COLO668 (cell line): ENCODE measurements around the gene TKT.
"Not testable (repeated sequence)": the region's sequence is repeated elsewhere in the genome, so short reads cannot be mapped to it uniquely, and the experiment has no call there.

Experiments
- DNase-seq: peaks from one replicate; lab custom pipeline; 2025; ENCODE audit not compliant: unreplicated experiment; lab: John Stamatoyannopoulos, UW

The TKT gene, protein sequence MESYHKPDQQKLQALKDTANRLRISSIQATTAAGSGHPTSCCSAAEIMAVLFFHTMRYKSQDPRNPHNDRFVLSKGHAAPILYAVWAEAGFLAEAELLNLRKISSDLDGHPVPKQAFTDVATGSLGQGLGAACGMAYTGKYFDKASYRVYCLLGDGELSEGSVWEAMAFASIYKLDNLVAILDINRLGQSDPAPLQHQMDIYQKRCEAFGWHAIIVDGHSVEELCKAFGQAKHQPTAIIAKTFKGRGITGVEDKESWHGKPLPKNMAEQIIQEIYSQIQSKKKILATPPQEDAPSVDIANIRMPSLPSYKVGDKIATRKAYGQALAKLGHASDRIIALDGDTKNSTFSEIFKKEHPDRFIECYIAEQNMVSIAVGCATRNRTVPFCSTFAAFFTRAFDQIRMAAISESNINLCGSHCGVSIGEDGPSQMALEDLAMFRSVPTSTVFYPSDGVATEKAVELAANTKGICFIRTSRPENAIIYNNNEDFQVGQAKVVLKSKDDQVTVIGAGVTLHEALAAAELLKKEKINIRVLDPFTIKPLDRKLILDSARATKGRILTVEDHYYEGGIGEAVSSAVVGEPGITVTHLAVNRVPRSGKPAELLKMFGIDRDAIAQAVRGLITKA

DNA sequence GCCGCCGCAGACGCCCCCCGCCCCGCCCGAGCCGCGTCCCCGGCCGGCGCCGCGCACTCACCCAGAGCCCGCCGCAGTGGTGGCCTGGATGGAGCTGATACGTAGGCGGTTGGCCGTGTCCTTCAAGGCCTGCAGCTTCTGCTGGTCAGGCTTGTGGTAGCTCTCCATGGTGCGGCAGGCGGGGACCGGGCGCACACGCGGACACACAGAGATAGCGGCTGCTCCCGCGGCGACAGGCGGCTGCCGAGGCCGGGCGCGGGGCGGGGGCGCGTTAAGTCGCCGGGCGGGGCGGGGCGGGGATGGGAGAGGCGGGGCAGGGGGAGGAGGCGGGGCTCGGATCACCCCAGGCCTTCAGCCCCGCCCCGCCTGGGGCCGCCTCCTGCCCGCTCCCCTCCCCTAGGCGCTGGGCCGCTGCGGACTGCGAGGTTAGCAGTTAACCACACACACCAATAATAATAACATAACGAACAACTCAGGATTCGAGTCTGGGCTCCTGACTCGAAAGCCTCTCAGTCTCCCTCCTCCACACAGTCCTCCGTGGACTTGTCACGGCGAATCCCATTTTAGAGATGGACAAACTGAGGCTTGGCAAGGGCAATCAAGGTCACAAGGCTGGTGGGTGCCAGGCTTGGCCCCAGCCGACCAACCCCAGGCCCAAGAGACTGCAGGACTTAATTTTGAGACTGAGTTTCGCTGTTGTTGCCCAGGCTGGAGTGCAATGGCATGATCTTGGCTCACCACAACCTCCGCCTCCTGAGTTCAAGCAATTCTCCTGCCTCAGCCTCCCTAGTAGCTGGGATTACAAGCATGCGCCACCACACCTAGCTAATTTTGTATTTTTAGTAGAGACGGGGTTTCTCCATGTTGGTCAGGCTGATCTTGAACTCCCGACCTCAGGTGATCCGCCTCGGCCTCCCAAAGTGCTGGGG is at the start of gene TKT:
Gene TKT (minus strand): TSS at position 248 of the 929 bp plus-strand sequence. CDS start 80 bp downstream, at position 168.
- peak; percentile 90 for DNase-seq

DNA sequence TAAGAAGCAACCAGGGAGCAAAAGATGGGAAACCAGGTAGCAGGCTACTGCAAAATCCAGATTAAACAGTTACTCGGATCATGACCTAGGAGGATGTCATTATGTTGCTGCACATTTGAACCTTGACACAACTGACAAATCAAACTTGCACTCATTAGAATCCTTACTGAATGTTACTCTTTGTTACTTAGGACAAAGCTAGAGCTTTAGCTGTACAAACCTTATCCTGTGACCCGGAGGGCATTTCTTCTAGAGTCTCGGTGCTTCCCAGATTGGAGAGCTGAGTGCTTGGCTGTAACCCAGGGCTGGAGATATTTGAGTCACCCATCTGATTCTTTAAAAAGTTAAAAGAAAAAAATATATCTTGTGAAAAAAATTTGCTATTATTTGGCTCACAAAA is 48.1 kb upstream of the TKT start:
- no peak for DNase-seq

DNA sequence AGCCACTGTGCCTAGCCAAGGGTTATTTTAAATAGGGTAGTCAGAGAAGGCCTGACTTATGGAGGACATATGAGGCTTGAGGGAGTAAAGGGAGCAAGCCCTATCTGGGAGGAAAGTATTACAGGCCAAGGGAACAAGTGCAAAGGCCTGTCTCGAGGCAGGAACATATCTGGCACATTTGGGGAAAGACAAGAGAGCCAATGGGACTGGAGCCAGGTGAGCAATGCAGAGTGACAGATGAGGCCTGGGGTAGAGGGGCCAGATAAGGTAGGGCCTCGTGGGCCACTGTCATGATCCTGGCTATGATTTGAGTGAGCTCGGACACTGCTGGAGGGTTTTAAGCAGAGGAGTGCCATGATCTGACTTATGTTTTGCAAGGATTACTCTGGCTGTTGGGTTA is 47.7 kb upstream of the TKT start:
- no peak for DNase-seq

DNA sequence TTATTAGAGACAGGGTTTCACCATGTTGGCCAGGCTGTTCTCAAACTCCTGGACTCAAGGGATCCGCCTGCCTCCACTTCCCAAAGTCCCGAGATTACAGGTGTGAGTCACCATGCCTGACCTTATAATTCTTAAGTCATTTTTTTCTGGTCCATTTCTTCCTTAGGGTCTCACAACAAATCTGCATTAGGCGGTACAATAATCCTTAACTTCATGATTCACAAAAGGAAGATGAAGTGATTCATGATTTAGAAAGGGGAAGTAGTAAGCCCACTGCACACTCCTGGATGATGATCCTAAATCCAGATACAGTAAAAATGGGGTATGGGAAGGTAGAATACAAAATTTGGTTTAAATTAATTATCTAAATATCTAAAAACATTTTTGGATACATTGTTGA is 45.0 kb upstream of the TKT start:
- no peak for DNase-seq

DNA sequence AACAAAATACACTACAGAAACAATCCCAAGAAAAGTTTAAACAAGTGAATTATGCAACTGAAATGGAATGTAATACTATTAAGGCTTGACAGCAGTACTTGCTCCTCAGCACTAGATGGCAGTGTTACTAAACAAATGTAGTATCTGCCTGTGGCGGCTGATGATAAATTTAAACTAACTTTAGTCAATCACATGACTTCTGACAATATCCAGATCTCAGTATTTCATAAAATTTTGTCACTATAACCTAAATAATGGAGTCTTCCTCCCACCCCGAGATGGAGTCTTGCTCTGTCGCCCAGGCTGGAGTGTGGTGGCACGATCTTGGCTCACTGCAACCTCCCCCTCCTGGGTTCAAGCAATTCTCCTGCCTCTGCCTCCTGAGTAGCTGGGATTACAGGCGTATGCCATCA is 43.8 kb upstream of the TKT start:
- DNase-seq: not testable (repeated sequence)

DNA sequence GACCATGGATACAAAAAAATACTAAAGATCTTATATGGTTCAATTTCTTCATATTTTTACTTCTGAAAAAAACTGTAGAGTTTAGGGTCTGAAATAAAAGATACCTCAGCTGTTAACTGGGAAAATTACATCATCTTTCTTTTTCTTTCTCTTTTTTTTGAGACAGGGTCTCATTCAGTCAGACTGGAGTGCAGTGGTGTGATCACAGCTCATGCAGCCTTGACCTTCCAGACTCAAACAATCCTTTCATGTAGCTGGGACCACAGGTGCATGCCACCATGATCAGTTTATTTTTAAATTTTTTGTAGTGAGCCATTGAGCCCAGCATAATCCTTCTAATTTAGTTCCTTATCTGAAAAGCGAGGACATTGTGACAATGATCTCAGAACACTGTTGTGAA is 39.6 kb upstream of the TKT start:
- no peak for DNase-seq

DNA sequence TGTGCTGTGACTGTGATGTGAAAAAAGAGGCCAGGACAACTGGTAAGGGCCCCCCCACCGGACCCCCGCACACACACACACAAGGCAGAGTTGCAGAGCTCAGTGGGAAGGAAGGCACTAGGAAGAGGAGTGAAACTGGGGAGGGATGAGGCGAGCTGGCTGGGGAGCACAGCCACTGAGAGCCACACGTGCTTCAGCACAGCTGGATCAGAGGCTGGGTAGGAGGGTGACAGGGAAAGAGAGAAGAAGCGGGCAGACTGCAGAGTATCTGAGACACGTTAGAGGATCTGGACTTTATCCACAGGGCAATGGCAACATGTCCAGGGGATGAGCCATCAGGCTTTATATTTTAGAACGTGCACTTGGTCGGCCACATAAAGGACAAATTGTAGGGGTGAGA is 38.0 kb upstream of the TKT start:
- DNase-seq: no peak

DNA sequence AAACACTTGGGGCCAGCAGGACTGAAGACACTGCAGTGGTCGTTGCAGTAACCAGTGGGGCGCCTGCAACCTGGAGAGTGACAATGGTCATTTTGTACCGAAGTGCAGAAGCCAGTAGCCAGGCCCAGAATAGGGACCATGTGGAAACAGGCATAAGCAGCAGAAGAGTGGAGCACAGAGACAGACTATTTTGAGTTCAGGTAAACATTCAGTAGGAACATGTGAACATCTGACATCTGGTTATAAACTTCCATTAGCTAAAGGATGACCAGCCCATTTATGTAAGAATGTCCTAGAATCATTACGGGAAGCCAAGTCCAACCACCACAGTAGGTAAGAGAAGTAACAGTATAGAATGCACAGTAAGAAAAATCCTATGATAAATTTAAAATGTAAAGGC is 32.4 kb upstream of the TKT start:
- DNase-seq: no peak

DNA sequence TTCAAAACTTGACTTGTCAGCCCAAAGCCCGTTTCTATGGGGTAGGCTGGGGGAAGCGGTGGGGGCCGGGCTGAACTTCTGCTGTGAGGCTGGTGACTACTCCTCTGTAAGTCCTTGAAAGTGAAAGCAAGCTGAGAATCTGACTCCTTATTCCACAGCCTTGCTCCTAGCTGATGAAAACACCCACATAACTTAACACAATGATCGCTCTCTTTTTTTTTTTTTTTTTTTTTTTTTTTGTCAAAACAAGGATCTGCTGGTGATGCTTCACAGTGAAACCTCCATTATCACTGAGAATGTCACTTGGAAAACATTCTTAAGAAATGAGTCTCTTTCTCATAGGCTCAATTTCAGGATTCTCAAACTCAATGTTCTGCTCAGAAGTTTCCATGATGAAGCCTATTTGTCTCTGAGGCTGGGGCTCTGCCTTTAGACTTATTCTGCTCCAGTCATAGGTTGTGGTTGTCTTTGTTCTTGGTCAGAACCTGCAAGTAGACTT is 31.4 kb upstream of the TKT start:
- DNase-seq: no peak

DNA sequence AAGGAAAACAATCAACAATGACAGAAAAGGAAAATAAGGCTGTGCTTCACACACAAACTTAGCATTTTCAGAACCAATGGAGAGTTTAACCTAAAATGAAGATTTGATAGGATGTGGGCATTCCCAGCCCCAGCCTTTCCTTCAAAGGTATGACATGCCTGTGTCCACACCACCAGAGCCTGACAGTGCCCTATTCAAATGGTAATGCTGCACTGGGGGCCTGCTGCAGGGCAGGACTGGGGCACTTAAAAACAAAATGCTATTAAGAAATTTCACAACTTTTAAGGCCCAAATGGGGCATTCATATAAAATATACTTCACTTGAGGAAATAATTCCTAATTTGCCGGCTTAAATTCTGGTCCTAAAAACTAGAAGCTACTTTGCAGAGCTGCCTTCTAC is 30.9 kb upstream of the TKT start:
- no peak for DNase-seq

DNA sequence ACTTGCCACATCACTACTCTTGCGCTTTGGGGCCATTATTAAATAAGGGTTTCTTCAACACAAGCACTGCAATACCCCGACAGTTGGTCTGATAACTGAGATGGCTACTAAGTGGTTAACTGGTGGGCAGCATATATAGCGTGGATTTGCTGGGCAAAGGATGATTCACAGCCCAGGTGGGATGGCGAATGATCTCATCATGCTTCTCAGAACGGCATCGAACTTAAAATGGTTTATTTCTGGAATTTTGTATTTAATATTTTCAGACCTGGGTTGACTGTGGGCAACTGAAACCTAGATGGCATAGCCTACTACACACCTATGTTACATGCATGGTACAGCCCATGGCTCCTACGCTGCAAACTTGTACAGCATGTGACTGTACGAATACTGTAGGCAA is 26.8 kb upstream of the TKT start:
- DNase-seq: no peak

DNA sequence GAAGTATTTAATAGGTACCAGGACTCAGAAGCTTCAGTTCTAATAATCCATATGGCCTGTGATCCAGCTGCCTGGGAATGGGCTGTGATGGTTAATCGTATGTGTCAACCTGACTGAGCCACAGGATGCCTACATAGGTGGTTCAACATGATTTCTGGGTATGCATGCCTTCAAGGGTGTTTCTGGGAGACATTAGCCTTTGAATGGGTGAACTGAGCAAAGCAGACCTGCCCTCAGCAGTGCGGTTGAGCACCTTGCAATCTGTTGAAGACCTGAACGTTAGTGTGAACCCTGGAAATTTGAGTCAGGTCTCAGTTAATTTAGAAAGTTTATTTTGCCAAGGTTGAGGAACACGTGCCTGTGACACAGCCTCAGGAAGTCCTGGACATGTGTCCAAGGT is 22.8 kb upstream of the TKT start:
- no peak for DNase-seq

DNA sequence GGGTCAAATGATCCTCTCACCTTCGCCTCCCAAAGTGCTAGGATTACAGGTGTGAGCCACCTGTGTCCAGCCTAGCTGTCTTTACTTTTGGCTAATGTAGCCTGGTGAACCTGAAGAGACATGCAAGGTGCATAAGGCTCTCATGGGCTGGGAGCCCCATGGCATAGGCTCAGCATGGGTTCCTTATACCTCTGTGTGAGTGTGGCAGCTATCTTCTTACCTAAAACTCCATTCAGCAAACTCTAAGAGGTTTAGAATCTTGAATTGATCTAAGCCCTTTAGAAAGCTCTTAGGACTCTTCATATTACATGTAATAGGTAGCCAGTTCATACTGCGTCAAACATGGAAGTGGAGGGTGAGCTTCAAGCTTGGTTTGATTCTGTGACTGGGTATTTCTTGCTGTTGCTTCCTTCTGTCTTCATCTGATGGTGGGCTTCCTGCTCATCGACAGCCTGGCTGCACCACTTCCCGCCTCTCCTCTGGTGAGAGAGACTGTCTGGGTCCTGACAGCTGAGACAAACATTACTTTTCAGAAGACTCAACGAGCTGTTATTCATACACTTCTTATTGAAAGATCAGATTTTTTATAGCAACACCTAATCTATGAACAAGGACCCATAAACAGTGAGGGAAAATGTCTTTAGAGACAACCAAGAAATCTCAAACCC is 19.2 kb upstream of the TKT start:
- DNase-seq: no peak

DNA sequence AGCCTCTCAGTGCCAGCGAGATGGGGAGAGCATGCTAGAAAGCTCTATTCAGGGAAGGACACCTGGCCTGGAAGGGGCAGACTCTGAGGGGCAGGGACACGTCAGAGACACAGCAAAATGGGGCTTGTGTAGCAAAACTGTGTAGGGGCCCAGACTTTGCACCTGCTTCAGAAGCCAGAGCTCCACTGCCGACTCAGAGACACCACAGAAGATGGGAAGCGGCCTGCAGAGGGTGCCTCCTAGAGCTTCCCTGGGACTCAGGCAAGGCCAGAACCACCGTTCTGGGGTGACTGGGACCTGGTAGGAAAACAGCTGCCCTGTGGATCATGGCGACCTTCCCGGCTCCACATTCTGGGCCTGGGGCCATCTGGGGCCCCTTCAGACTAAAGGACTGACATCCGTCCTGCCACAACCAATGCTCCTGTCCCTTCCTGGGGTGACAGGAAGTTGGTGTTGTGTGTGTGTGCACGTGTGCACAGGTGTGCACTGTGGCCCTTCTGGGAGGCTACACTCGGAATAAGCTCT is 17.4 kb upstream of the TKT start:
- no peak for DNase-seq

DNA sequence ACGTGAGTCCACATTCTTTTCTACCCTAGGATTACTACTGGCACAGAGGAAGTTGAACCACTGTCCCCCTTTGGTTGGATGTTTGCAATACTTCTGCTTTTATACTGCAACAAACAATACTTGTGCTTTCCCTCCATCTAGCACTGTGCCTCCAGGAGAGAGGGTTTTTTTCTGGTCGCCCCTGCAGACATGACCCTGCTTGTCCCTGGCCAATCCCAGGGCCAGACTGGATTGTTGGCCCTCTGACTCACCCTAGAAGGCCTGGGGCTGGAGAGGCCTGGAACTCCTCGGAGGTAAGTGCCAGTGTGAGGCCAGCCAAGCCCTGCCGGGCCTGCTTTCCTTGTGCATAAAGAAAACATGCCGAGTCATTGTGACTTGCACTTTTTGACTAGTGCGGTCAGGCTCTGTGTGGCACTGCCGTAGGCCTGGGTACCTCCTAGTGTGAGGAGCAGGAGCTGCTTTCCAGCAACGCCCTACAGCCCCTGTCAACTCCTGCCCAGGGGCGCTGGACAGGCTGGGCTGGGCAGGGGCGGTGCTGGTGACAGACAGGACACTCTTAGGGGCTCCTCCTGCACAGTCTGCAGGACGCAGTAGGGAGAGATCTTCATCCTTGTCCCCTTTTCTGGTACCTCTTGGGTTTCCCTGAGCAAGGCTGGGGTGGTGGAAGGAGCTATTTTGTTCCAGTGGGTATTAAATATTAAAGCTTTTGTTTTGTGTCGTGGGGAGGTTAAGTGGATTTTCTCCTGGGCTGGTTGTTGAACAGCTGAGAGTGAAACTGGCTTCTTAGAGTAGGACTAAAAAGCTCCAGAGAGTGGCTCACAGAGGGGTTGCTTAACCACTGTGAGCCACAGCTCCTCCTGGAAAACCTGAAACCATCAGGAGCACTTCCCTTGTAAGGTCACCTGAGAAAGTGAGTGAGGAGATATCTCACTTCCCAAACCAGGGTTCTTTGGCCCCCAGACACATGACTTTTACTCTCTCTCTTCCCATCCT is 14.4 kb upstream of the TKT start:
- peak; percentile 80 for DNase-seq

DNA sequence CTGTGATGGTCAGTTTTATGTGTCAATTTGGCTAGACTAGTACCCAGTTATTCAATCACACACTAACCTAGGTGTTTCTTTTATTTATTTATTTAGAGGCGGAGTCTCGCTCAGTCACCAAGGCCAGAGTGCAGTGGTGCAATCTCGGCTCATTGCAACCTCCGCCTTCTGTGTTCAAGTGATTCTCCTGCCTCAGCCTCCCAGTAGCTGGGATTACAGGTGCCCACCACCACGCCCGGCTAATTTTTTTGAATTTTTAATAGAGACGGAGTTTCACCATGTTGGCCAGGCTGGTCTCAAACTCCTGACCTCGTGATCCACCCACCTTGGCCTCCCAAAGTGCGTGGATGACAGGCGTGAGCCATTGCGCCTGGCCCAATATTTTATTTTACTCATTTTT is 13.4 kb upstream of the TKT start:
- DNase-seq: not testable (repeated sequence)

DNA sequence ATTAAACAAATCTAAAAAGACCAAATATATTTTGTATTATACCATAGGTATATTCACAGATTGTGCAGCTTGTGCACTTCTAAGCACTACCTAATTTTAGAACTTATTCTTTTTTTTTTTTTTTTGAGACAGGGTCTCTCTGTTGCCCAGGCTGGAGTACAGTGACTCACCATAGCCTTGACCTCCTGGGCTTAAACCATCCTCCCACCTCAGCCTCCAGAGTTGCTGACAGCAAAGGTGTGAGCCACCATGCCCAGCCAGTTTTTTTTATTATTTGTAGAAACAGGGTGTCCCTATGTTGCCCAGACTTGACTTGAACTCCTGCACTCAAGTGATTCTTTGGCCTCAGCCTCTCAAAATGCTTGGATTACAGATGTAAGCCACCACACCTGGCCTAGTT is 11.9 kb upstream of the TKT start:
- DNase-seq: no peak

DNA sequence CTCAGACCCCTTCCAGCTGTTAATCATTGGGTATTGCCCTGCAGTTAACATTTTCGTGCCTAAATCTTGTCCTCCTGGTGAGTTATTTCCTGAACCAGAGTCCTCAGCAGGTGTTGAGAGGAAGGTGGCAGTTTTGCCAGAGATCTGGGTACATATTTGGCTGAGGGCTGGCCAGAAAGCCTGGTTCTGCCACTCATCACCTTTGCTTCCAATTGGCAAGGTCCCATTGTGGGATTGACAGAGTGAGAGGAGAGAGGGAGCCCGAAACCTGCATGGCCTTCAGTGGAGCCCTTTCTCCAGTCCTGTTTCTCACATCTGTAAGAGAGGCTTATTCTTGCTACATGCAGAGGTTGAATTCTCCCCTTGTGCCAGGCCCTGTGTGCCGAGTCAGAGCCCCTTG is 8.9 kb upstream of the TKT start:
- DNase-seq: no peak

DNA sequence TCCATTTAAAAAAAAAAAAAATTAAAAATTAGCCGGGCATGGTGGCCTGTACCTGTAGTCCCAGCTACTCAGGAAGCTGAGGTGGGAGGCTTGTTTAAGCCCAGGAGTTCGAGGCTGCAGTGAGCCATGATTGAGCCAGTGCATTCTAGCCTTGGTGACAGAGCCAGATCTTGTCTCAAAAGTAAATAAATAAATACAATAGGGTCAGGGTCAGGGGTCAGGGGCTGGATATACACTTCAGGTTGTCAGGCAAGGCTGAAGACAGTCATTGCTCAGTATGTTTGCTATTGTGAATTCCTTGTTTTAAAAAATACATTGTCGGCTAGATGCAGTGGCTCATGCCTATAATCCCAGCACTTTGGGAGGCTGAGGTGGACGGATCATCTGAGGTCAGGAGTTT is 8.1 kb upstream of the TKT start:
- DNase-seq: no peak

DNA sequence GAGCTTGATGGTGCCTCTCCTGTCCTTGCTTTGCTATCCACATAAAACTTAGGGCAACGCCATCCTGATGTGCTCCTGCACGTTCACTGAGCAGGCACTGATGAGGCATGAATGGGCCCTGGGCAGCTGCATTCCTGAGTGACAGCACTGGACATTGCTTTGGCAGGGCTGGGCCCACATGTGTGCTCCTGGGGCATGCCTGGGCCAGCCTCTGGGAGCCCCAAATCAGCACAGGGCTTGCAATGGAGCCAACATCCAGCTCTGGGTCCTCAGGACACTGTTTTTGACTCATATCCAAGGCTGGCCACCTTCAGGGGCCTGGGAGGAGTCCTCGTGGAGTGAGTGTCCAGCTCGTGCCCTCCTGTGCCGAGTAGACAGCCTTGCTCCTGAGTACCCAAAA is 5.9 kb upstream of the TKT start:
- no peak for DNase-seq
